Measurements from ENCODE around the gene PDLIM4.
A peak's percentile ranks its signal among the peaks of the same experiment; 100 is the strongest.

The PDLIM4 gene

GRCh38 chr5:132260714-132261551 is 3.4 kb downstream of the PDLIM4 start:
- TF ChIP-seq TAF1 (IDR thresholded peaks at IDR 0.05; ENCODE audit: low read depth) (no peak), EP300 (IDR thresholded peaks at IDR 0.05; ENCODE audit: borderline replicate concordance) (no peak), RAD21 (IDR thresholded peaks at IDR 0.05; ENCODE audit: low read depth) (no peak), TEAD4 (IDR thresholded peaks at IDR 0.05) (no peak), TCF12 (IDR thresholded peaks at IDR 0.05; ENCODE audit: low read depth) (peak; percentile 55), FOXM1 (IDR thresholded peaks at IDR 0.05; ENCODE audit: borderline replicate concordance, low read depth) (no peak), YY1 (IDR thresholded peaks at IDR 0.05; ENCODE audit: low read depth) (no peak), MAX (IDR thresholded peaks at IDR 0.05) (no peak), REST (IDR thresholded peaks at IDR 0.05; ENCODE audit: low read depth) (no peak), CEBPB (IDR thresholded peaks at IDR 0.05) (no peak), ZBTB7A (IDR thresholded peaks at IDR 0.05; ENCODE audit: low read depth) (peak; percentile 60; the same call in 1 of the 2 replicates), EGR1 (IDR thresholded peaks at IDR 0.05) (peak; percentile 47), CREB1 (IDR thresholded peaks at IDR 0.05; ENCODE audit: low read depth) (no peak), NFIC (IDR thresholded peaks at IDR 0.05) (peak; percentile 65), USF1 (IDR thresholded peaks at IDR 0.05) (no peak)

GRCh38 chr5:132261881-132262845 is 4.7 kb downstream of the PDLIM4 start:
- TF ChIP-seq CEBPB (IDR thresholded peaks at IDR 0.05): no peak
- no peak for TF ChIP-seq YY1 (IDR thresholded peaks at IDR 0.05; ENCODE audit: low read depth)
- TF ChIP-seq REST (IDR thresholded peaks at IDR 0.05; ENCODE audit: low read depth): no peak
- no peak for TF ChIP-seq EGR1 (IDR thresholded peaks at IDR 0.05)
- TF ChIP-seq EP300 (IDR thresholded peaks at IDR 0.05; ENCODE audit: borderline replicate concordance): no peak
- TF ChIP-seq TEAD4 (IDR thresholded peaks at IDR 0.05): no peak
- no peak for TF ChIP-seq NFIC (IDR thresholded peaks at IDR 0.05)
- no peak for TF ChIP-seq ZBTB7A (IDR thresholded peaks at IDR 0.05; ENCODE audit: low read depth)
- no peak for TF ChIP-seq MAX (IDR thresholded peaks at IDR 0.05)
- TF ChIP-seq RAD21 (IDR thresholded peaks at IDR 0.05; ENCODE audit: low read depth): no peak
- TF ChIP-seq USF1 (IDR thresholded peaks at IDR 0.05): no peak
- TF ChIP-seq TCF12 (IDR thresholded peaks at IDR 0.05; ENCODE audit: low read depth): no peak
- TF ChIP-seq TAF1 (IDR thresholded peaks at IDR 0.05; ENCODE audit: low read depth): no peak
- TF ChIP-seq CREB1 (IDR thresholded peaks at IDR 0.05; ENCODE audit: low read depth): no peak
- TF ChIP-seq FOXM1 (IDR thresholded peaks at IDR 0.05; ENCODE audit: borderline replicate concordance, low read depth): no peak

GRCh38 chr5:132262882-132263547 is 5.5 kb downstream of the PDLIM4 start:
- TF ChIP-seq TEAD4 (IDR thresholded peaks at IDR 0.05) (no peak), YY1 (IDR thresholded peaks at IDR 0.05; ENCODE audit: low read depth) (no peak), REST (IDR thresholded peaks at IDR 0.05; ENCODE audit: low read depth) (no peak), RAD21 (IDR thresholded peaks at IDR 0.05; ENCODE audit: low read depth) (no peak), CEBPB (IDR thresholded peaks at IDR 0.05) (no peak), EGR1 (IDR thresholded peaks at IDR 0.05) (no peak), EP300 (IDR thresholded peaks at IDR 0.05; ENCODE audit: borderline replicate concordance) (no peak), MAX (IDR thresholded peaks at IDR 0.05) (no peak), CREB1 (IDR thresholded peaks at IDR 0.05; ENCODE audit: low read depth) (no peak), TCF12 (IDR thresholded peaks at IDR 0.05; ENCODE audit: low read depth) (no peak), USF1 (IDR thresholded peaks at IDR 0.05) (no peak), TAF1 (IDR thresholded peaks at IDR 0.05; ENCODE audit: low read depth) (no peak), FOXM1 (IDR thresholded peaks at IDR 0.05; ENCODE audit: borderline replicate concordance, low read depth) (no peak), ZBTB7A (IDR thresholded peaks at IDR 0.05; ENCODE audit: low read depth) (no peak)
